Dermis blood vessel endothelial cell (primary cell): ENCODE data around the gene GATA5. TPM values are rescaled to one million over a fixed set of nuclear protein-coding genes. Genes with fewer than 3 reads are reported as not detected.

Experiments used
- DNase-seq: peaks from one replicate; pipeline ENCODE4 v3.0.0; 2010
- total RNA-seq: library from RNA; depleted of rRNA; stranded (reverse); fragments of >200 nt; gene quantifications from 2 replicates; pipeline ENCODE4 v1.2.3, GENCODE V29; 2014

Gene GATA5
- total RNA-seq, 1 donor from 2014 or later = not detected

- no peak for DNase-seq
These were observed 23.2 kb downstream of the GATA5 start for GRCh38 chr20:62452475-62453095.

DNA sequence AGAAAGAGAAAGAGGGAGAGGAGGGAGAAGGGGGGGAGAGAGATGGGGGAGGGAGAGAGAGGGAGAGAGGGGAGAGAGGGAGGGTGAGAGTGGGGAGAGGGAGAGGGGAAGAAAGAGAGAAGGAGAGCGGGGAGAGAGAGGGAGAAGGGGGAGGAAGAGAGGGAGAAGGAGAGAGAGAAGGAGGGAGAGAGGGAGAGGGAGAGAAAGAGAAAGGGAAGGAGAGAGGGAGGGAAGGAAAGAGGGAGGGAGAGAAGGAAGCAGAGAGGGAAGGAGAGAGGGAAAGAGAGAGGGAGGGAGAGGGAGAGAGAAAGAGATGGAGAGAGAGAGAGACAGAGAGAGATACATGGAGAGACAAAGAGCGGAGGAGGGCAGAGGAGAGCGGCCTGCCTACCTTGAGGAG, 23.8 kb downstream of the GATA5 start:
- DNase-seq = no peak

GRCh38 chr20:62451156-62451767, 24.5 kb downstream of the GATA5 start:
- no peak for DNase-seq

- peak; percentile 8 for DNase-seq
These were observed 25.7 kb downstream of the GATA5 start for GRCh38 chr20:62449951-62450691.

DNA sequence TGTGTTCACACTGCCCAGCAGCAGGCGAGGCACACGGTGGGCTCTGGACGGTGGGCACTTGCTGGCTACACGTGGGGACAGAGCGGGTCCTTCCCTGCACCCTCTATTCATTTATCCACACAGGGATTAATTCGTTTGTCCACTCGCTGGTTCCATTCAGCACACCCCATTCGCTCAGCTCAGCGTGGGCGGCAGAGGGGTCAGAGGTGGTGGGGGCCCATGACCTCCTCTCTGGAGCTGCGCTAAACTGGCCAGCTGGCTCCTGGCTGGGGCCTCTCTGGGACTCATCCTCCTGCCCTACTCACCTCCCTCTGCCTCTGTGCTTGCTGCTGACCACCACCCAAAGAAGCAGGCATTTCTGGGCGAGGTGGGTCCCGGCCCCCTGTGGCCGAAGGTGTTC, 27.0 kb downstream of the GATA5 start:
- no peak for DNase-seq

- no peak for DNase-seq
These were observed 27.8 kb downstream of the GATA5 start for GRCh38 chr20:62448038-62448437.

GRCh38 chr20:62446888-62447869, 28.6 kb downstream of the GATA5 start:
- DNase-seq = no peak

GRCh38 chr20:62446481-62446880, 29.3 kb downstream of the GATA5 start:
- DNase-seq = no peak

- DNase-seq = no peak
These were observed 30.0 kb downstream of the GATA5 start for GRCh38 chr20:62445553-62446340.

DNA sequence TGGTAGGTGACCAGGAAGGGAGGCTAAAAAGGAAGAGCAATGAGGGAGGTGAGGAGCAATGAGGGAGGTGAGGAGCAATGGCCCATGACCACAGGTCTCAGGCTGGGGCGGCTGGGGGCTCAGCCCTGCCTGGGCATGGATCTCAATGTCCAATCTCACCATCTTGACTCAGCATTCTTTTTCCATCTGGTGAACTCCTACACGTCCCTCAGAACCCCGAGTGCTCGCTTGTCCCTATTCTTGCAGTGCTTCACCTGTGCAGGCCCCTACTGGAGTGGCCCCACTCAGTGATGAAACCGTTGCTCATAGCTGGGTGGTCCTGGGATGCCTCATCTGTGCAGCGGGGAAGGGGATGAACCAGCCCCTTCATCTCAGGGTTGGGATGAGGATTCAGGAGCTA, 31.5 kb downstream of the GATA5 start:
- no peak for DNase-seq

- no peak for DNase-seq
These were observed 33.7 kb downstream of the GATA5 start for GRCh38 chr20:62441987-62442539.

GRCh38 chr20:62439218-62439617, 36.6 kb downstream of the GATA5 start:
- no peak for DNase-seq

DNA sequence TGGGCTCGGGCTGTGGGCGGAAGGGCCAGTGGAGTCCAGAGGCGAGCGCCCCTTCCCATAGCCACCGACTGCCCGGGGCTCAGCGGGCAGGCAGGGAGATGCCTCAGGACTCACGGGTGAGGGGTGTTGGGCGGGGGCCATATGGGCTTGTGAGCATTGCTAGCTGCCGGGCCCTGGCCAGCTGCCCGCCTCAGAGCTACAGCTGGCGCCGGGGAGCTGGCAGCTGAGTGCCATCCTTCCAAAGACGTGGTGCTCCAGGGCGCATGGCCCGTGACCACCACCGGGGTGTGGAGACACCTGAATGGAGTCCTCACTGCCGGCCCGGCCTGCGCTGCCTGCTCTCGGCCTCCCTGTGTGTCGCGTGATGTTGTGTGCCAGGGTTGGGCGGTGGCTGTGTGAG, 37.9 kb downstream of the GATA5 start:
- DNase-seq = no peak

DNA sequence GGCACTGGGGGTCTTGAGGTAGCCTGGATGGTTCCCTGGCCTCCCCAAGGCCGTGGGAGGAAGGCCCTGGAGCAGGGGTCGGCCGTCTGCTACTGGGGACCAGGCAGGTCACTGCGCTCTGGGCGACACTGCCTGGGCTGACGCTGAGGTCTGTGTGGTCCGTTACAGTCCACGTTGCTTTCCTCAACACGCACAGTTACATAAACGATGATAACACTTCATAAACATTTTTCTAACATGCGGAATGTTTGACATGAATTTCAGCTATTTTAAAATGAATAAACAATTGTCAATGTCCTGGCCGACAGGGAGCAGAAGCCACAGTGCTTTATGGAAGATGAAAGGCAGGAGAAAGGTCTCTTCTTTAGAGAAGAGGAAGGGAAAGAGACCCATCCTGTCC, 38.3 kb downstream of the GATA5 start:
- no peak for DNase-seq

DNA sequence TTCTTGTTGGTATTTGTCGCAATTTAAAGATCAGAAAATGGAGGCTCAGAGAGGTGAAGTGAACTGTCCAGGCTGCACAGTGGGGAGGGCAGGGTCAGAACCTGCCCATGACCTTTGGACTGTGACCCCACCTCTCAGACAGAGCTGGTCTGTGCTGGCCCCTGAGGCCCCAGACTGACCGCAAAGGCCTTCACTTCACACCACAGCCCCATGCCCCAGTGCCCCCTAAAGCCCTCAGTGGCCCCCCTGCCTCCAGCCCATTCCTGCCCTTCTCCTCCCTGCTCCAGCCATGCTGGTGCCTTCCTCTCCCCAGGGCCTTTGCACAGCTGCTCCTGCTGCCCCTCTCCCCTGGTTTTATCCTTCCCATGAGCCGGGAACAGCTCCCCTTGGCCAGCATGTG, 39.1 kb downstream of the GATA5 start:
- DNase-seq = no peak

DNA sequence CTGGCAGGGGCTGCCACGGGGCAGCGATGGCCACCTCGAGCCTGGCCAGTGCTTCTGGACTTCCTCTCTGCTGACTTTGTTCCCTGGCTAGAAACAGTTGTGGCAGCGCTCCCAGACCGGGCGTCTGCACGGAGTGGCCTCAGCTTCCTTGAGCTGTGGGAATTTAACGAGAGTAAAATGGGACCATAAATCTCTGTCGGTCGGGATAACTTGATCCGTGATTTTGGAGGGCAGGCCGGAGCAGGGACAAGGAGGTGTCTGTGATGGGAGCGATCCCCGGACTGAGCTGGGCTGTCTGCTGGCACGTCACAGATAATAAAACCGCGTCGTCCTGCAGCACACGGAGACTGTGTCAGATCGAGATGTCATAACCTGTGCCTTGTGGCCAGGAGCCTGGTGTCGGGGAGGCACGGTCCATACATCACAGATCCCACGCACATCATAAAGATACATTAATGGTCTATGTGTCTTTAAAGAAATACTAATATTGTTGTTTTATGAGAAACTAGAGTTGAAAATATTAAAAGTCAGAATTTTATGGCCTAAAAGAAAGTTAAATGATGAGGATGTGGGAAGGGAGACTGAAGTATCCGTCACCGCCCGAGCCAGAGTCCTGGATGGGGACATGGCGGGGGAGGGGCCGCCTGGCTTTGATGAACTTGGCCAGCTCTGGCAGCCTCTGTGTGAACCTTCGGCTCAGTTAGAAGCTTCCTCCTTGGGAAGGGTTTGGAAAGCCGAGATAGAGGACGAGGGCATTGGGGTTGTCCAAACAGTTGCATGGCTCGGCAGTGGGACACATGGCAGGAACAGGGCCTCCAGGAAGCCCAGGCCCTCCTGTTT, 41.9 kb downstream of the GATA5 start:
- no peak for DNase-seq

DNA sequence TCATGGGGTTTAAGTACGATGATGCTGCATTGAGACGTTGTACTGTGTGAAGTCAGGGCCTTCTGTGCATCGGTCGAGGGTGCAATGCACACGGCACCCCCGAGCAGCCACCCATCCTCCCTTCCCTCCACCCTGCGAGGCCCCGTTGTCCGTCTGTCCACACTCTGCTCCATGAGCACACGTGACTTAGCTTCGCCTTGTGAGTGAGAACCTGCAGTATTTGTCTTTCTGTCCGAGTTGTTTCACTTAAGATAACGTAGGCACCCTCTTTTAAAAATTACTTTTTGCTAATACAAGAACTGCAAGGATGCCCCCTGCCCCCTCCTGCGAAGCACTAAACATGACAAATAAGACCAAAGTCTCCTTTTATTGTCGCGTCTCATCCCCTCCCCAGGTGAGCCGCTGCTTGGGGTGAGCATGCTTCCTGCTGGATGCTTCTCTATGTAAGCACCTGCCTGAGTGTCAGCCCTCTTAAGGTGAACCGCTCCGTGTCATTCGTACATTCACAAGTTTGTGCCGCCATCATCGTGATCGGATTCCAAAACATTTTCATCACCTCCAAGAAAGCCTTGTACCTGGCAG, 44.8 kb downstream of the GATA5 start:
- DNase-seq = no peak

DNA sequence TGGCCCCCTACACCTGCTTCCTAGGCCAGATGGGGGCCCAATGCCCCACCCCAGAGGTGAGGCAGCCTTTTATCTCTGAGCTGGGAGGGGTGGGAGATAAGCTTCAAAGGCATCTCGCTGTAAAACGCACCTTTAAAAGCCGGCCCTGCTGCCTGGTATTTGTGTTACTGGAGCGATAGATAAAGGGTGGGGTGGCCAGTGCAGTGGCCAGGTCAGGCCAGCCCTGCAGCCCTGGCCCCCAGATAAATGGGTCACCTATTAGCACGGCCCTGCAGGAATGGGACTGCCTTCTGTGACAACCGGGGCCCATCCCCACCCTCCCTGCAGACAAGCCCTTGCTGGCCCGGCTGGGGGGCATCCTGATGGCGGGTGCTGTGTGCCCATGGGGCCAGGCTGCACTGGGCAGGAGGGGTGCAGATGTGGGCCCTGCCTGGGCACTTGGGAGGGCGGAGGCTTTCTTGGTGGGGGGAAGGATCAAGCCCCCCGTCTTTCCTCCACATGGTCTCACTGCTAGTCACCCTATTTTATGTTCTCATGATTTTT, 45.4 kb downstream of the GATA5 start:
- no peak for DNase-seq

GRCh38 chr20:62429455-62430310, 46.1 kb downstream of the GATA5 start:
- no peak for DNase-seq
